SIG-M5 treated with dmso at 0.1 percent for 504 hours (cell line): ENCODE data around the gene MRFAP1.
"Not testable (repeated sequence)": the region's sequence is repeated elsewhere in the genome, so short reads cannot be mapped to it uniquely, and the experiment has no call there.

Source experiments
- DNase-seq: peaks from one replicate; lab custom pipeline; 2025; ENCODE audit not compliant: unreplicated experiment; lab: John Stamatoyannopoulos, UW

The MRFAP1 gene

GRCh38 chr4:6610856-6611430 lies 29.5 kb upstream of the MRFAP1 start:
- DNase-seq: no peak

- no peak for DNase-seq
These were observed 27.4 kb upstream of the MRFAP1 start for GRCh38 chr4:6612961-6613675.

GRCh38 chr4:6613676-6614651 lies 26.5 kb upstream of the MRFAP1 start:
- DNase-seq: no peak

- DNase-seq: no peak
These were observed 25.7 kb upstream of the MRFAP1 start for GRCh38 chr4:6614701-6615230.

GRCh38 chr4:6616087-6616995 lies 24.1 kb upstream of the MRFAP1 start:
- DNase-seq: no peak

GRCh38 chr4:6617246-6617645 lies 23.2 kb upstream of the MRFAP1 start:
- no peak for DNase-seq

GRCh38 chr4:6618386-6619115 lies 21.9 kb upstream of the MRFAP1 start:
- no peak for DNase-seq

- DNase-seq: no peak
These were observed 21.4 kb upstream of the MRFAP1 start for GRCh38 chr4:6619116-6619465.

- DNase-seq: no peak
These were observed 20.8 kb upstream of the MRFAP1 start for GRCh38 chr4:6619466-6620255.

- no peak for DNase-seq
These were observed 20.2 kb upstream of the MRFAP1 start for GRCh38 chr4:6620296-6620695.

- DNase-seq: no peak
These were observed 19.5 kb upstream of the MRFAP1 start for GRCh38 chr4:6620891-6621555.

GRCh38 chr4:6621556-6621927 lies 18.9 kb upstream of the MRFAP1 start:
- no peak for DNase-seq

- DNase-seq: no peak
These were observed 17.7 kb upstream of the MRFAP1 start for GRCh38 chr4:6622744-6623143.

- DNase-seq: no peak
These were observed 15.2 kb upstream of the MRFAP1 start for GRCh38 chr4:6625256-6625655.

- DNase-seq: no peak
These were observed 14.4 kb upstream of the MRFAP1 start for GRCh38 chr4:6626066-6626465.

- no peak for DNase-seq
These were observed 12.7 kb upstream of the MRFAP1 start for GRCh38 chr4:6627832-6628231.

GRCh38 chr4:6628484-6628883 lies 12.0 kb upstream of the MRFAP1 start:
- not testable (repeated sequence) for DNase-seq

GRCh38 chr4:6632125-6632524 lies 8.4 kb upstream of the MRFAP1 start:
- no peak for DNase-seq
